CD4-positive, alpha-beta memory T cell (primary cell): ENCODE measurements around the gene TTC39C. TPM values are rescaled to one million over a fixed set of nuclear protein-coding genes. Genes with fewer than 3 reads are reported as not detected.

Experiments
- CTCF ChIA-PET: fragments of 350-600 bp; sonication (Branson Sonifier 250); formaldehyde crosslinking; loops from one replicate; lab custom pipeline; 2021; ENCODE audit warnings: inconsistent platforms; ENCODE audit not compliant: partially characterized antibody; lab: Charles Lee
- POLR2A ChIA-PET: fragments of 350-600 bp; sonication (Branson Sonifier 250); formaldehyde crosslinking; loops from one replicate; lab custom pipeline; 2021; ENCODE audit not compliant: partially characterized antibody; lab: Charles Lee
- DNase-seq, 5 donors: peaks; one replicate each; pipeline versions ENCODE4 v3.0.0 to v3.0.0-alpha.2; 2020 to 2022; ENCODE audit warnings: mixed read lengths in 1 of 5
- H3K27ac ChIP-seq: one replicate; pipeline ENCODE4 v1.7.0; 2013; ENCODE audit warnings: low read depth, low read length
- H3K27me3 ChIP-seq: 2 replicates; pipeline ENCODE4 v1.7.0; 2013; ENCODE audit warnings: mild to moderate bottlenecking, low read length, moderate library complexity; ENCODE audit not compliant: insufficient read depth
- H3K36me3 ChIP-seq: 2 replicates; pipeline ENCODE4 v1.7.0; 2013; ENCODE audit warnings: mild to moderate bottlenecking, low read length, moderate library complexity; ENCODE audit not compliant: insufficient read depth
- H3K4me1 ChIP-seq: 2 replicates; pipeline ENCODE4 v1.7.0; 2013; ENCODE audit warnings: mild to moderate bottlenecking, low read length, moderate library complexity; ENCODE audit not compliant: insufficient read depth
- H3K4me3 ChIP-seq, 2 donors: one replicate each; pipeline ENCODE4 v1.7.0; 2013; ENCODE audit warnings: low read length in 2 of 2, mild to moderate bottlenecking in 1 of 2
- H3K9me3 ChIP-seq, 2 donors: one replicate each; pipeline ENCODE4 v1.7.0; 2013; ENCODE audit warnings: low read length in 2 of 2, control low read depth in 1 of 2; ENCODE audit not compliant: control insufficient read depth in 1 of 2
- H3K27ac Mint-ChIP-seq, 7 donors: one replicate each; pipeline ENCODE4 v1.8.0; 2020 to 2021; ENCODE audit warnings: mixed read lengths in 7 of 7, mild to moderate bottlenecking in 6 of 7, inconsistent platforms in 3 of 7, moderate library complexity in 3 of 7
- H3K27me3 Mint-ChIP-seq, 2 donors: one replicate each; pipeline ENCODE4 v1.8.0; 2020 to 2021; ENCODE audit warnings: mixed read lengths in 2 of 2
- H3K36me3 Mint-ChIP-seq, 2 donors: one replicate each; pipeline ENCODE4 v1.8.0; 2020 to 2021; ENCODE audit warnings: mixed read lengths in 2 of 2, inconsistent platforms in 1 of 2, mild to moderate bottlenecking in 1 of 2
- H3K4me1 Mint-ChIP-seq, 4 donors: one replicate each; pipeline ENCODE4 v1.8.0; 2020 to 2021; ENCODE audit warnings: mixed read lengths in 4 of 4, mild to moderate bottlenecking in 1 of 4
- H3K4me3 Mint-ChIP-seq, 8 donors: one replicate each; pipeline ENCODE4 v1.8.0; 2020 to 2021; ENCODE audit warnings: mixed read lengths in 8 of 8, mild to moderate bottlenecking in 7 of 8, moderate library complexity in 6 of 8, inconsistent platforms in 3 of 8
- H3K9me3 Mint-ChIP-seq, 8 donors: one replicate each; pipeline ENCODE4 v1.8.0; 2020 to 2021; ENCODE audit warnings: mixed read lengths in 8 of 8, mild to moderate bottlenecking in 5 of 8, inconsistent platforms in 3 of 8, moderate library complexity in 1 of 8
- intact Hi-C: fragments of 100-400 bp; cut with micrococcal nuclease; formaldehyde crosslinking; loops from one replicate; pipeline ENCODE4 v1.15.1; 2023
- polyA plus RNA-seq, 2 donors: library from polyadenylated mRNA; unstranded; fragments of 300-500 nt; fragmentation: Illumina TruSeq; gene quantifications; one replicate each; pipeline ENCODE4 v1.2.3, GENCODE V29; 2021
- total RNA-seq, 2 experiments: library from RNA; stranded (reverse); gene quantifications; one replicate each; pipeline ENCODE4 v1.2.3, GENCODE V29; 2021

Gene TTC39C
- total and polyA plus RNA-seq, 4 experiments from 2014 or later: 134 to 180 (median 167) TPM

- H3K27ac Mint-ChIP-seq: peak overlapping the region in 5 of 7 donors; percentile 19 to 89 (median 54)
- POLR2A ChIA-PET: interaction anchor here (0.9 to 18.4 kb wide), 8 partner anchors 8 to 31 kb away, joined by 3 to 241 read pairs (median 5); partner anchors contain the start of gene TTC39C
- Histone ChIP-seq H3K27ac (no peak overlapping the region), H3K36me3 (no peaks in the 10 kb centered on the region), H3K4me3 (no peak overlapping the region), H3K4me1 (peaks cover 34% of the 10 kb centered on the region), H3K27me3 (no peaks in the 10 kb centered on the region), H3K9me3 (no peaks in the 10 kb centered on the region)
- H3K36me3 Mint-ChIP-seq: peaks cover 4 to 12% of the 10 kb centered on the region in 2 donors
- H3K9me3 Mint-ChIP-seq: peaks cover 0 to 11% (median 4%) of the 10 kb centered on the region in 8 donors
- intact Hi-C loops: no loop called here
- H3K4me1 Mint-ChIP-seq: peaks cover 34 to 65% (median 50%) of the 10 kb centered on the region in 4 donors
- H3K4me3 Mint-ChIP-seq: peak overlapping the region in 3 of 8 donors; percentile 16 to 43 (median 17)
- CTCF ChIA-PET: no interaction called here
- no peaks in the 10 kb centered on the region for H3K27me3 Mint-ChIP-seq
- DNase-seq: no peak
Observed at GRCh38 chr18:23981369-23981980, 33.1 kb upstream of the TTC39C start.

GRCh38 chr18:23982155-23983079 is 32.1 kb upstream of the TTC39C start:
- peaks cover 30 to 65% (median 50%) of the 10 kb centered on the region in 4 donors for H3K4me1 Mint-ChIP-seq
- H3K36me3 ChIP-seq: no peaks in the 10 kb centered on the region
- H3K36me3 Mint-ChIP-seq: peaks cover 8 to 17% of the 10 kb centered on the region in 2 donors
- no peak overlapping the region for H3K27ac ChIP-seq
- no peak for DNase-seq
- intact Hi-C loops: no loop called here
- peak overlapping the region in 4 of 8 donors; percentile 4 to 47 (median 14) for H3K4me3 Mint-ChIP-seq
- no peaks in the 10 kb centered on the region for H3K27me3 Mint-ChIP-seq
- no peaks in the 10 kb centered on the region for H3K9me3 ChIP-seq
- ChIA-PET CTCF (no interaction called here), POLR2A (interaction anchor here (1.4 to 18.4 kb wide), 5 partner anchors 11 to 30 kb away, joined by 4 to 241 read pairs (median 7); partner anchors contain the start of gene TTC39C)
- peak overlapping the region in 5 of 7 donors; percentile 2 to 89 (median 74) for H3K27ac Mint-ChIP-seq
- no peak overlapping the region for H3K4me3 ChIP-seq
- no peaks in the 10 kb centered on the region for H3K27me3 ChIP-seq
- peaks cover 35% of the 10 kb centered on the region for H3K4me1 ChIP-seq
- H3K9me3 Mint-ChIP-seq: peaks cover 0 to 7% (median under 1%) of the 10 kb centered on the region in 8 donors

DNA sequence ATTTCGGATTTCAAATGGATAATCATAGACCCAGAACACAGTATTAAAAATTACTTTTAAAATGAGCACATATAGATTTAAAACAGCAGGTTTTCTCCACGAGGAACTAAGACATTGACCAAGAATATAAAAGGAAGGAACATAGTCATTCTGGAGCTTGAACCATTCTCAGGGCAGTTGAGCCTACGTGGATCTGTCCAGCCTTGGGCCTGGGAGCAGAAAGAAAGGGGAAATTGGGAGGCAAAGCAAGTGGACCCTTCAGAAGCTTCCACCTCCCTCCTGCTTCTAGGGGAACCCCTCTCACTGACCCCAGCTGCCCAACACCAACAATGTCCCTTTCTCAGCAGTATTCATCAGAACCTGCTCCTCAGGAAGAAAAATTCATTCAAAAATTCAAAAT is 31.4 kb upstream of the TTC39C start:
- Histone ChIP-seq H3K9me3 (no peaks in the 10 kb centered on the region), H3K27ac (no peak overlapping the region), H3K27me3 (no peaks in the 10 kb centered on the region), H3K4me1 (peaks cover 34% of the 10 kb centered on the region), H3K36me3 (no peaks in the 10 kb centered on the region), H3K4me3 (no peak overlapping the region)
- no peak for DNase-seq
- peaks cover 0 to 3% (median under 1%) of the 10 kb centered on the region in 8 donors for H3K9me3 Mint-ChIP-seq
- peaks cover 8 to 20% of the 10 kb centered on the region in 2 donors for H3K36me3 Mint-ChIP-seq
- no peaks in the 10 kb centered on the region for H3K27me3 Mint-ChIP-seq
- intact Hi-C loops: no loop called here
- H3K4me3 Mint-ChIP-seq: no peak overlapping the region
- H3K27ac Mint-ChIP-seq: peak overlapping the region in 1 of 7 donors; percentile 74
- ChIA-PET POLR2A (interaction anchor here (1.0 to 18.4 kb wide), 5 partner anchors 10 to 29 kb away, joined by 3 to 241 read pairs (median 6); partner anchors contain the start of gene TTC39C), CTCF (interaction anchor here (1.1 kb wide), 1 partner anchor 8 kb away, joined by 3 read pairs; no protein-coding TSS in a partner anchor)
- peaks cover 26 to 64% (median 48%) of the 10 kb centered on the region in 4 donors for H3K4me1 Mint-ChIP-seq

DNA sequence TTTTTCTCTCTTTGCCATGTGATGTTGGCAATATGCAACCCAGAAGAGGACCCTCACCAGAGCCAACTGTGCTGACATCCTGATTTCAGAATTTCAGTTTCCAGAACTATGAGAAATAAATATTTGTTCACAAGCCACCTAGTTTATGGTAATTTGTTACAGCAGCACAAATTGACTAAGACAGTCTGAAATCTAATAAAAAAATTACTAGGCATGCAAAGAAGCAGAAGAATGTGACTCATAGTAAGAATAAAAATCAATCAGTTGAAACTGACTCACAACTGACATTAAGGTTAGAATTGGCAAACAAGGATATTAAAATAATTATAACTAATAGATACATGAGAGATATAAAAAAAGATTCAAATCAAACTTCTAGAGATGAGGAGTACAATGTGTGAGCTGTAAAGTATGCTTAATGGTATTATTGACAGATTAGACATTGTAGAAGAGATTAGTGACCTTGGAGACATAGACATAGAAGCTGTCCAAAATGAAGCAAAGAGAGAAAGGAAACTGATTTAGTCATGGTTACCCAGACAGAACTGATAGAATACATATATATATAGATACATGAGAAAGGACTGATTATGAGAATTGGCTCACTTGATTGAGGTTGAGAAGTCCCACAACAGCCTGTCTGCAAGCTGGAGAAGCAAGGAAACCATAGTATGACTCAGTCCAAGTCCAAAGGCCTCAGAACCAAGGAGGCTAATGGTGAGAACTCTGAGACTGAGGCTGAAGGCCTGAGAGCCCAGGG is 27.8 kb upstream of the TTC39C start:
- ChIA-PET CTCF (interaction anchor here (1.2 kb wide), 1 partner anchor 12 kb away, joined by 3 read pairs; no protein-coding TSS in a partner anchor), POLR2A (interaction anchor here (1.2 to 2.0 kb wide), 6 partner anchors 9 to 67 kb away, joined by 4 to 12 read pairs (median 4); no protein-coding TSS in a partner anchor)
- peaks cover 9 to 26% of the 10 kb centered on the region in 2 donors for H3K36me3 Mint-ChIP-seq
- no peak overlapping the region for H3K4me3 ChIP-seq
- peak overlapping the region in 6 of 7 donors; percentile 16 to 82 (median 48) for H3K27ac Mint-ChIP-seq
- no peak for DNase-seq
- peaks cover 0 to 3% (median 0%) of the 10 kb centered on the region in 8 donors for H3K9me3 Mint-ChIP-seq
- no peaks in the 10 kb centered on the region for H3K9me3 ChIP-seq
- peaks cover 48% of the 10 kb centered on the region for H3K4me1 ChIP-seq
- no peaks in the 10 kb centered on the region for H3K27me3 ChIP-seq
- no peaks in the 10 kb centered on the region for H3K36me3 ChIP-seq
- H3K27me3 Mint-ChIP-seq: no peaks in the 10 kb centered on the region
- intact Hi-C loops: no loop called here
- H3K4me3 Mint-ChIP-seq: peak overlapping the region in 3 of 8 donors; percentile 10 to 68 (median 66)
- H3K27ac ChIP-seq: no peak overlapping the region
- H3K4me1 Mint-ChIP-seq: peaks cover 35 to 74% (median 54%) of the 10 kb centered on the region in 4 donors

- Histone ChIP-seq H3K4me1 (peaks cover 82% of the 10 kb centered on the region), H3K27ac (peak overlapping the region; percentile 56), H3K9me3 (no peaks in the 10 kb centered on the region), H3K4me3 (no peak overlapping the region), H3K36me3 (no peaks in the 10 kb centered on the region), H3K27me3 (no peaks in the 10 kb centered on the region)
- DNase-seq: no peak
- Mint-ChIP-seq H3K27ac (peak overlapping the region; percentile 86 to 100 (median 97)), H3K4me1 (peaks cover 46 to 88% (median 66%) of the 10 kb centered on the region in 4 donors), H3K4me3 (peak overlapping the region in 6 of 8 donors; percentile 49 to 83 (median 71)), H3K9me3 (peaks cover 0 to 2% (median 0%) of the 10 kb centered on the region in 8 donors), H3K36me3 (peaks cover 20 to 24% of the 10 kb centered on the region in 2 donors), H3K27me3 (no peaks in the 10 kb centered on the region)
- CTCF ChIA-PET: interaction anchor here (1.0 to 1.6 kb wide), 9 partner anchors 9 to 129 kb away, joined by 3 to 9 read pairs (median 4); no protein-coding TSS in a partner anchor
- POLR2A ChIA-PET: interaction anchor here (1.6 to 7.6 kb wide), 5 partner anchors 9 to 72 kb away, joined by 5 to 155 read pairs (median 99); partner anchors contain the start of gene TTC39C
- intact Hi-C loops: no loop called here
Observed at GRCh38 chr18:23990474-23991410, 23.8 kb upstream of the TTC39C start.
